Liver (tissue), 10 donors: ENCODE measurements around the gene SOWAHA. TPM values are rescaled to one million over a fixed set of nuclear protein-coding genes. Genes with fewer than 3 reads are reported as not detected.

ENCODE experiments used
- DNase-seq: peaks from one replicate; pipeline ENCODE4 v3.0.0-alpha.2; 2017; ENCODE audit warnings: low spot score
- H3K27ac ChIP-seq, 2 donors: one replicate each; pipeline ENCODE4 v1.7.0; 2013; ENCODE audit warnings: inconsistent platforms in 2 of 2, low read length in 2 of 2, control low read depth in 1 of 2, low read depth in 1 of 2, mild to moderate bottlenecking in 1 of 2
- H3K27me3 ChIP-seq, 4 donors: one replicate each; pipeline versions ENCODE4 v1.6.1 to v1.7.0; 2013; ENCODE audit warnings: low read length in 3 of 4, inconsistent platforms in 1 of 4, mild to moderate bottlenecking in 1 of 4, moderate library complexity in 1 of 4; ENCODE audit not compliant: control insufficient read depth in 4 of 4, insufficient read depth in 4 of 4
- H3K36me3 ChIP-seq, 4 donors: one replicate each; pipeline versions ENCODE4 v1.6.1 to v1.7.0; 2013; ENCODE audit warnings: low read length in 3 of 4, mild to moderate bottlenecking in 3 of 4, low read depth in 1 of 4, moderate library complexity in 1 of 4; ENCODE audit not compliant: control insufficient read depth in 4 of 4, insufficient read depth in 3 of 4
- H3K4me1 ChIP-seq, 4 donors: one replicate each; pipeline versions ENCODE4 v1.6.1 to v1.7.0; 2013; ENCODE audit warnings: low read length in 3 of 4, mild to moderate bottlenecking in 3 of 4, moderate library complexity in 1 of 4; ENCODE audit not compliant: control insufficient read depth in 4 of 4, insufficient read depth in 4 of 4
- H3K4me3 ChIP-seq, 3 donors: one replicate each; pipeline versions ENCODE4 v1.6.1 to v1.7.0; 2013; ENCODE audit warnings: low read length in 3 of 3, control low read depth in 1 of 3, low read depth in 1 of 3, mild to moderate bottlenecking in 1 of 3
- H3K9ac ChIP-seq, 2 donors: one replicate each; pipeline ENCODE4 v1.7.0; 2013; ENCODE audit warnings: low read length in 2 of 2, mild to moderate bottlenecking in 2 of 2, moderate library complexity in 2 of 2, control low read depth in 1 of 2, low read depth in 1 of 2
- H3K9me3 ChIP-seq, 4 donors: one replicate each; pipeline versions ENCODE4 v1.6.1 to v1.7.0; 2013; ENCODE audit warnings: low read length in 3 of 4; ENCODE audit not compliant: control insufficient read depth in 4 of 4
- EGR1 ChIP-seq, 2 donors: IDR thresholded peaks; 2 replicates each; pipeline ENCODE4 v1.6.1; 2016 to 2018; ENCODE audit warnings: antibody characterized with exemption in 2 of 2, low read depth in 2 of 2
- FOXA2 ChIP-seq: IDR thresholded peaks from 2 replicates; pipeline ENCODE4 v1.6.1; 2016; ENCODE audit warnings: antibody characterized with exemption
- GABPA ChIP-seq, 2 donors: IDR thresholded peaks in 1 of 2; conservative IDR thresholded peaks in 1 of 2; 2 replicates each; pipeline ENCODE4 v1.6.1; 2016; ENCODE audit warnings: antibody characterized with exemption in 2 of 2, mild to moderate bottlenecking in 1 of 2, moderate library complexity in 1 of 2
- HNF4A ChIP-seq, 2 donors: conservative IDR thresholded peaks; 2 replicates each; pipeline ENCODE4 v1.6.1; 2016; ENCODE audit warnings: antibody characterized with exemption in 2 of 2, mild to moderate bottlenecking in 2 of 2
- HNF4G ChIP-seq: IDR thresholded peaks from 2 replicates; pipeline ENCODE4 v1.6.1; 2016; ENCODE audit warnings: antibody characterized with exemption
- JUND ChIP-seq, 2 donors: IDR thresholded peaks; 2 replicates each; pipeline ENCODE4 v1.6.1; 2016; ENCODE audit warnings: antibody characterized with exemption in 2 of 2
- NR2F2 ChIP-seq: IDR thresholded peaks from 2 replicates; pipeline ENCODE4 v1.6.1; 2016; ENCODE audit warnings: antibody characterized with exemption
- RAD21 ChIP-seq, 2 donors: IDR thresholded peaks; 2 replicates each; pipeline ENCODE4 v1.6.1; 2016; ENCODE audit warnings: antibody characterized with exemption in 2 of 2, mild to moderate bottlenecking in 2 of 2
- RXRA ChIP-seq, 2 donors: IDR thresholded peaks; 2 replicates each; pipeline ENCODE4 v1.6.1; 2017 to 2018; ENCODE audit warnings: antibody characterized with exemption in 2 of 2, mild to moderate bottlenecking in 1 of 2
- SP1 ChIP-seq: IDR thresholded peaks from 2 replicates; pipeline ENCODE4 v1.6.1; 2018; ENCODE audit warnings: antibody characterized with exemption, mild to moderate bottlenecking
- TAF1 ChIP-seq: conservative IDR thresholded peaks from 2 replicates; pipeline ENCODE4 v1.6.1; 2016; ENCODE audit warnings: antibody characterized with exemption, mild to moderate bottlenecking
- YY1 ChIP-seq: IDR thresholded peaks from 2 replicates; pipeline ENCODE4 v1.6.1; 2016; ENCODE audit warnings: antibody characterized with exemption, mild to moderate bottlenecking
- WGBS: extraction: QIAGEN DNeasy Blood & Tissue Kit; methylation state at CpG from one replicate; pipeline ENCODE4 v1.1.7; 2013; 5-methylcytosine and 5-hydroxymethylcytosine counted together
- polyA plus RNA-seq, 2 donors: library from polyadenylated mRNA; stranded (reverse) in 1 of 2; unstranded in 1 of 2; fragments of 200-250 nt in 1 of 2; fragments of >200 nt in 1 of 2; fragmentation: Nextera tagmentation in 1 of 2; extraction: Ambion mirVana in 1 of 2; gene quantifications; one replicate each; pipeline versions ENCODE4 v1.2.1 to v1.2.3, GENCODE V29; 2013 to 2015
- small RNA-seq: library from RNA; depleted of rRNA; stranded (forward); fragments of <200 nt; gene quantifications from one replicate; pipeline ENCODE3, GENCODE V24; 2014
- total RNA-seq, 2 donors: library from RNA; depleted of rRNA; stranded (reverse); fragments of >200 nt; gene quantifications; one replicate each; pipeline ENCODE4 v1.2.3, GENCODE V29; 2014
- TF ChIP-seq, protein P1 (sequence below): IDR thresholded peaks from 2 replicates; pipeline ENCODE4 v1.6.1; 2016; ENCODE audit warnings: antibody characterized with exemption
- TF ChIP-seq, protein P2 (sequence below): IDR thresholded peaks from 2 replicates; pipeline ENCODE4 v1.6.1; 2016; ENCODE audit warnings: antibody characterized with exemption
- TF ChIP-seq, protein P3 (sequence below): IDR thresholded peaks from 2 replicates; pipeline ENCODE4 v1.6.1; 2016; ENCODE audit warnings: antibody characterized with exemption
- TF ChIP-seq, protein P4 (sequence below): fragments of 150-350 bp; IDR thresholded peaks from 2 replicates; pipeline ENCODE4 v1.5.1; 2017; ENCODE audit warnings: improper control_type of control experiment, low read depth, low read length; ENCODE audit not compliant: missing input control
- donor health status: healthy.
- donor health status: healthy.
- donor health status: healthy.
- donor health status: healthy.
- donor health status: healthy.

Gene SOWAHA
- total and polyA plus RNA-seq, 4 donors = 1.3 to 2.2 (median 1.8) TPM

DNA sequence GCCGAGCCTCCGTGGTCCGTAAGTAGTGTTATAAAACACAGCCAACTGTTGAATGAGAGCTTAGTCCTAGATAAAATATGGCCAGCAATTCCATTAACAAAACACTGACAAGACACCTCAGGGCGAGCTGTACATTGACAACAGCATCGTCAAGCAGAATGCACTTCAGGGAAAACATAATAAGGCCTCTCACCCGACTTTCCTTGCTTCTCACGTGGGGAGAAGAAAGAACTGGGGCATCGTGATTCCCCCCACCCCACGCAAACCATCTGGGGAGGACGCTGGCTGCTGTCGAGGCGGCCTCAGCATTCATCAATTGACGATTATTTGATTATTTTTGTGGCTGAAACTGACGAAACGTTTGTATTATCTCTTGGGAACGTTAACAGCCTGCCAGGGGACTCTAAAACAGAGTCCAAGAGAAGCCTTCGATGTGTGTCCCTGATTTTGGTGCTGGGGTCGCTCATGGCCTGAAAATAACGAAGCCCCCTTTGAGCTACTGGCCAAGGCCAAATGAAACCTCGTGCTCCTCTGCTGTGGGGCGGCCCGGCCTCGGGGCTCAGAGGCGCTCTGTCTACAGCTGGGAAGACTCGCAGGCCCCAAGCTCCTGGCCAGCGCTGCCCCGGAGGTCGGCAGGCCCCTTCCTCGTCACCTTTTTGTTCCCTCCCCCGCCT, 52.7 kb downstream of the SOWAHA start:
- Histone ChIP-seq H3K27me3 (no peaks in the 10 kb centered on the region), H3K36me3 (peaks cover 0 to 15% (median 8%) of the 10 kb centered on the region in 4 donors), H3K4me1 (peaks cover 9 to 36% (median 16%) of the 10 kb centered on the region in 4 donors), H3K9me3 (no peaks in the 10 kb centered on the region), H3K4me3 (peak overlapping the region; percentile 29 to 71 (median 34)), H3K9ac (peak overlapping the region; percentile 94 to 99), H3K27ac (peak overlapping the region; percentile 98 to 99)
- whole genome bisulfite sequencing = 32% methylated on average over 30 of the region's 30 CpGs
- TF ChIP-seq YY1 (no peak), HNF4A (conservative IDR thresholded peaks at IDR 0.05) (no peak), TAF1 (no peak), GABPA (IDR thresholded peaks at IDR 0.05 in 1 of 2, conservative IDR thresholded peaks at IDR 0.05 in 1 of 2) (no peak), NR2F2 (no peak), HNF4G (no peak), FOXA2 (no peak), RAD21 (IDR thresholded peaks at IDR 0.05) (no peak), SP1 (no peak), JUND (IDR thresholded peaks at IDR 0.05) (no peak), EGR1 (IDR thresholded peaks at IDR 0.05; ENCODE audit: low read depth in 2 of 2) (no peak), RXRA (IDR thresholded peaks at IDR 0.05) (no peak)
- TF ChIP-seq, protein P1, sequence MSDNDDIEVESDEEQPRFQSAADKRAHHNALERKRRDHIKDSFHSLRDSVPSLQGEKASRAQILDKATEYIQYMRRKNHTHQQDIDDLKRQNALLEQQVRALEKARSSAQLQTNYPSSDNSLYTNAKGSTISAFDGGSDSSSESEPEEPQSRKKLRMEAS = no peak
- TF ChIP-seq, protein P2, sequence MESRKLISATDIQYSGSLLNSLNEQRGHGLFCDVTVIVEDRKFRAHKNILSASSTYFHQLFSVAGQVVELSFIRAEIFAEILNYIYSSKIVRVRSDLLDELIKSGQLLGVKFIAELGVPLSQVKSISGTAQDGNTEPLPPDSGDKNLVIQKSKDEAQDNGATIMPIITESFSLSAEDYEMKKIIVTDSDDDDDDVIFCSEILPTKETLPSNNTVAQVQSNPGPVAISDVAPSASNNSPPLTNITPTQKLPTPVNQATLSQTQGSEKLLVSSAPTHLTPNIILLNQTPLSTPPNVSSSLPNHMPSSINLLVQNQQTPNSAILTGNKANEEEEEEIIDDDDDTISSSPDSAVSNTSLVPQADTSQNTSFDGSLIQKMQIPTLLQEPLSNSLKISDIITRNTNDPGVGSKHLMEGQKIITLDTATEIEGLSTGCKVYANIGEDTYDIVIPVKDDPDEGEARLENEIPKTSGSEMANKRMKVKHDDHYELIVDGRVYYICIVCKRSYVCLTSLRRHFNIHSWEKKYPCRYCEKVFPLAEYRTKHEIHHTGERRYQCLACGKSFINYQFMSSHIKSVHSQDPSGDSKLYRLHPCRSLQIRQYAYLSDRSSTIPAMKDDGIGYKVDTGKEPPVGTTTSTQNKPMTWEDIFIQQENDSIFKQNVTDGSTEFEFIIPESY = no peak
- TF ChIP-seq, protein P3, sequence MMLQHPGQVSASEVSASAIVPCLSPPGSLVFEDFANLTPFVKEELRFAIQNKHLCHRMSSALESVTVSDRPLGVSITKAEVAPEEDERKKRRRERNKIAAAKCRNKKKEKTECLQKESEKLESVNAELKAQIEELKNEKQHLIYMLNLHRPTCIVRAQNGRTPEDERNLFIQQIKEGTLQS = no peak
- TF ChIP-seq, protein P4, sequence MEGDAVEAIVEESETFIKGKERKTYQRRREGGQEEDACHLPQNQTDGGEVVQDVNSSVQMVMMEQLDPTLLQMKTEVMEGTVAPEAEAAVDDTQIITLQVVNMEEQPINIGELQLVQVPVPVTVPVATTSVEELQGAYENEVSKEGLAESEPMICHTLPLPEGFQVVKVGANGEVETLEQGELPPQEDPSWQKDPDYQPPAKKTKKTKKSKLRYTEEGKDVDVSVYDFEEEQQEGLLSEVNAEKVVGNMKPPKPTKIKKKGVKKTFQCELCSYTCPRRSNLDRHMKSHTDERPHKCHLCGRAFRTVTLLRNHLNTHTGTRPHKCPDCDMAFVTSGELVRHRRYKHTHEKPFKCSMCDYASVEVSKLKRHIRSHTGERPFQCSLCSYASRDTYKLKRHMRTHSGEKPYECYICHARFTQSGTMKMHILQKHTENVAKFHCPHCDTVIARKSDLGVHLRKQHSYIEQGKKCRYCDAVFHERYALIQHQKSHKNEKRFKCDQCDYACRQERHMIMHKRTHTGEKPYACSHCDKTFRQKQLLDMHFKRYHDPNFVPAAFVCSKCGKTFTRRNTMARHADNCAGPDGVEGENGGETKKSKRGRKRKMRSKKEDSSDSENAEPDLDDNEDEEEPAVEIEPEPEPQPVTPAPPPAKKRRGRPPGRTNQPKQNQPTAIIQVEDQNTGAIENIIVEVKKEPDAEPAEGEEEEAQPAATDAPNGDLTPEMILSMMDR = no peak
- DNase-seq = no peak

Small RNA genes within 50 kb of the gene (small RNA-seq; reads per million reads assigned to genes)
- gene RNA5SP192 = not detected

Other genes with a start within 250 kb of the SOWAHA start
- not detected for gene IL13, start 155.1 kb upstream of the SOWAHA start, total RNA-seq
- not detected for gene IL13, start 155.1 kb upstream of the SOWAHA start, polyA plus RNA-seq
- gene IL4, start 139.3 kb upstream of the SOWAHA start, total RNA-seq = not detected
- gene IL4, start 139.3 kb upstream of the SOWAHA start, polyA plus RNA-seq = not detected
- 1 to 10 TPM in 1 of 2 donors, under 1 TPM in 1; 0.92 to 1.2 TPM for gene KIF3A, start 75.8 kb upstream of the SOWAHA start, total RNA-seq
- under 1 TPM; 0.58 to 0.79 TPM for gene KIF3A, start 75.8 kb upstream of the SOWAHA start, polyA plus RNA-seq
- gene CCNI2, start 65.9 kb upstream of the SOWAHA start, total RNA-seq = under 1 TPM; 0.05 to 0.17 TPM
- gene CCNI2, start 65.9 kb upstream of the SOWAHA start, polyA plus RNA-seq = under 1 TPM; 0.02 to 0.57 TPM
- 10 to 100 TPM; 11.8 to 16.5 TPM for gene SEPTIN8, start 36.1 kb upstream of the SOWAHA start, total RNA-seq
- gene SEPTIN8, start 36.1 kb upstream of the SOWAHA start, polyA plus RNA-seq = 1 to 10 TPM; 4.7 to 7.8 TPM
- 10 to 100 TPM in 1 of 2 donors, 1 to 10 TPM in 1; 6.1 to 23.0 TPM for gene SHROOM1, start 17.3 kb downstream of the SOWAHA start, total RNA-seq
- gene SHROOM1, start 17.3 kb downstream of the SOWAHA start, polyA plus RNA-seq = 10 to 100 TPM; 13.7 to 28.5 TPM
- under 1 TPM in 1 of 2 donors, not detected in 1; 0.08 TPM for gene GDF9, start 53.2 kb downstream of the SOWAHA start, total RNA-seq
- under 1 TPM; 0.08 to 0.10 TPM for gene GDF9, start 53.2 kb downstream of the SOWAHA start, polyA plus RNA-seq
- 100 to 1,000 TPM in 1 of 2 donors, 10 to 100 TPM in 1; 62.5 to 103 TPM for gene UQCRQ, start 53.3 kb downstream of the SOWAHA start, total RNA-seq
- gene UQCRQ, start 53.3 kb downstream of the SOWAHA start, polyA plus RNA-seq = 1,000 to 10,000 TPM in 1 of 2 donors, 100 to 1,000 TPM in 1; 548 to 2,326 TPM
- 10 to 100 TPM; 12.0 to 56.7 TPM for gene LEAP2, start 60.4 kb downstream of the SOWAHA start, total RNA-seq
- 100 to 1,000 TPM in 1 of 2 donors, 10 to 100 TPM in 1; 68.1 to 736 TPM for gene LEAP2, start 60.4 kb downstream of the SOWAHA start, polyA plus RNA-seq
- gene AFF4, start 150.3 kb downstream of the SOWAHA start, total RNA-seq = 10 to 100 TPM; 16.8 to 19.1 TPM
- gene AFF4, start 150.3 kb downstream of the SOWAHA start, polyA plus RNA-seq = 10 to 100 TPM in 1 of 2 donors, 1 to 10 TPM in 1; 5.5 to 17.0 TPM
- 1 to 10 TPM; 5.1 to 8.5 TPM for gene ZCCHC10, start 213.2 kb downstream of the SOWAHA start, total RNA-seq
- gene ZCCHC10, start 213.2 kb downstream of the SOWAHA start, polyA plus RNA-seq = 10 to 100 TPM; 11.1 to 24.2 TPM
- 10 to 100 TPM; 34.4 to 39.7 TPM for gene HSPA4, start 238.7 kb downstream of the SOWAHA start, total RNA-seq
- 10 to 100 TPM; 22.1 to 29.5 TPM for gene HSPA4, start 238.7 kb downstream of the SOWAHA start, polyA plus RNA-seq